Stimulated activated CD4-positive, alpha-beta T cell treated with anti-CD3 and anti-CD28 coated beads, TNF-alpha, amount 100 ng/mL, for 48 hours (primary cell): ENCODE results near the gene SNCAIP.
"Not testable (repeated sequence)": the region's sequence is repeated elsewhere in the genome, so short reads cannot be mapped to it uniquely, and the experiment has no call there.

Experiments used
- DNase-seq, 3 donors: peaks; one replicate each; pipeline ENCODE4 v3.0.0-alpha.2; 2020; ENCODE audit warnings: low read depth in 3 of 3

Gene SNCAIP

GRCh38 chr5:122314036-122314435 lies 2.0 kb downstream of the SNCAIP start:
- DNase-seq, result no peak

GRCh38 chr5:122315521-122315920 lies 3.5 kb downstream of the SNCAIP start:
- no peak for DNase-seq

GRCh38 chr5:122316656-122317055 lies 4.6 kb downstream of the SNCAIP start:
- DNase-seq, result no peak

- DNase-seq, result no peak
Observed at GRCh38 chr5:122319897-122320296, 7.9 kb downstream of the SNCAIP start.

GRCh38 chr5:122321921-122322320 lies 9.9 kb downstream of the SNCAIP start:
- no peak for DNase-seq

- DNase-seq, result no peak
Observed at GRCh38 chr5:122322801-122323548, 10.9 kb downstream of the SNCAIP start.

- no peak for DNase-seq
Observed at GRCh38 chr5:122323738-122324137, 11.7 kb downstream of the SNCAIP start.

- DNase-seq, result no peak
Observed at GRCh38 chr5:122327110-122327509, 15.1 kb downstream of the SNCAIP start.

GRCh38 chr5:122330881-122331280 lies 18.8 kb downstream of the SNCAIP start:
- no peak for DNase-seq

GRCh38 chr5:122332599-122333555 lies 20.8 kb downstream of the SNCAIP start:
- no peak for DNase-seq

GRCh38 chr5:122333564-122333963 lies 21.5 kb downstream of the SNCAIP start:
- no peak for DNase-seq

GRCh38 chr5:122339591-122339990 lies 27.6 kb downstream of the SNCAIP start:
- no peak for DNase-seq

- no peak for DNase-seq
Observed at GRCh38 chr5:122341087-122341486, 29.1 kb downstream of the SNCAIP start.

GRCh38 chr5:122342256-122342655 lies 30.2 kb downstream of the SNCAIP start:
- no peak for DNase-seq

- DNase-seq, result no peak
Observed at GRCh38 chr5:122346897-122347581, 35.0 kb downstream of the SNCAIP start.

- DNase-seq, result no peak
Observed at GRCh38 chr5:122350496-122350895, 38.5 kb downstream of the SNCAIP start.

- DNase-seq, result no peak
Observed at GRCh38 chr5:122351416-122352157, 39.5 kb downstream of the SNCAIP start.

- no peak for DNase-seq
Observed at GRCh38 chr5:122352331-122352730, 40.3 kb downstream of the SNCAIP start.

GRCh38 chr5:122353361-122353760 lies 41.3 kb downstream of the SNCAIP start:
- DNase-seq, result not testable (repeated sequence)

- DNase-seq, result no peak
Observed at GRCh38 chr5:122354293-122354692, 42.3 kb downstream of the SNCAIP start.

GRCh38 chr5:122355324-122355723 lies 43.3 kb downstream of the SNCAIP start:
- no peak for DNase-seq
